BE2C (cell line): Measurements from ENCODE around the gene PASD1.

Experiments
- DNase-seq: peaks from one replicate; pipeline ENCODE4 v3.0.0-alpha.2; 2020
- H3K27me3 ChIP-seq: fragments of 250-450 bp; sonication (Bioruptor Pico); 2 replicates; pipeline ENCODE4 v1.5.1; 2020; ENCODE audit warnings: mild to moderate bottlenecking
- H3K36me3 ChIP-seq: fragments of 250-450 bp; sonication (Bioruptor Pico); 2 replicates; pipeline ENCODE4 v1.5.1; 2020; ENCODE audit warnings: mild to moderate bottlenecking
- H3K4me1 ChIP-seq: fragments of 250-450 bp; sonication (Bioruptor Pico); 2 replicates; pipeline ENCODE4 v1.5.1; 2020
- H3K4me3 ChIP-seq: 2 replicates; pipeline ENCODE4 v1.5.1; 2011; ENCODE audit warnings: low read depth, low read length
- H3K9me3 ChIP-seq: fragments of 250-450 bp; sonication (Bioruptor Pico); 2 replicates; pipeline ENCODE4 v1.5.1; 2020
- CTCF ChIP-seq: IDR thresholded peaks from 2 replicates; pipeline ENCODE4 v1.5.1; 2012; ENCODE audit warnings: mild to moderate bottlenecking, low read depth, low read length

PASD1 gene

DNA sequence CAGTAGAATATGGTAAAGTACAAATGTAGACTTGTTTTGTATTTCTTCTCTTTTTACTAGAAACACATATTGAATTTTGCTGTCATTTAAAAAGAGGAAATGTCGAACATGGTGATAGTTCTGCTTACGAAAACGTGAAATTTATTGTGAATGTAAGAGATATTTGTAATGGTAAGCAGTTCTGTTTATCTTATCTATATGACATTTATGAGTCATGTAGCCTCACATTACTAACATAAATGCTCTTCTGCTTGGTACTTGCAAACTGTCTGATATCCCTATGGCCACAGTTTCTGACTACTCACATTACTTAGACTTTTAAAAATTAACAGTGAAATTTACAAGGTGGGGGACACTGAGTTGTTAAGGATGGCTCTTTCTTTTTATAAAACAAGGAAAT, 57.9 kb downstream of the PASD1 start:
- Histone ChIP-seq H3K27me3 (no peaks in the 10 kb centered on the region), H3K36me3 (no peaks in the 10 kb centered on the region), H3K9me3 (no peaks in the 10 kb centered on the region), H3K4me1 (no peaks in the 10 kb centered on the region), H3K4me3 (no peak overlapping the region)
- no peak for DNase-seq
- no peak for TF ChIP-seq CTCF

DNA sequence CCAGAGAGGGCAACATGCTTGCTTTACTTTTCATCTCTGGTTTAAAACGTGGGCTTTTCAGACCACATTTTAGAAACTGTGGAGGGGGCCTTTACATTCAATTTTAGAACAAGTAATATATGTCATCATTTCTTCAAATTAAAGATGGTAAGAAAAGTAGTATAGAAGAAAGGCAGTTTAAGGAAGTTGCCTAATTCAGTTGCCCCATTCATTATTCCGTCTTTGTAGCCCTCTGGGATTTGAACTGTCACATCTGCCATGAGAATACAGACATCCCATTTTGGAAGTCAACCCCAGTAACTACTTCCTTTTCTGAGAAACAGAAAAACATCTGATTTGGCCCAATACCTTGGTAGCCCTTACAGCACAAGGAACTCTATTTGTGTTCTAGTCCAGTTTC, 61.2 kb downstream of the PASD1 start:
- no peaks in the 10 kb centered on the region for H3K27me3 ChIP-seq
- no peak for TF ChIP-seq CTCF
- H3K4me3 ChIP-seq = no peak overlapping the region
- H3K9me3 ChIP-seq = no peaks in the 10 kb centered on the region
- no peaks in the 10 kb centered on the region for H3K4me1 ChIP-seq
- DNase-seq = no peak
- H3K36me3 ChIP-seq = no peaks in the 10 kb centered on the region

- Histone ChIP-seq H3K36me3 (no peaks in the 10 kb centered on the region), H3K4me1 (no peaks in the 10 kb centered on the region), H3K9me3 (no peaks in the 10 kb centered on the region), H3K27me3 (no peaks in the 10 kb centered on the region), H3K4me3 (no peak overlapping the region)
- no peak for DNase-seq
- no peak for TF ChIP-seq CTCF
These were observed 68.3 kb downstream of the PASD1 start for GRCh38 chrX:151631822-151632221.

- no peak overlapping the region for H3K4me3 ChIP-seq
- DNase-seq = no peak
- H3K9me3 ChIP-seq = no peaks in the 10 kb centered on the region
- TF ChIP-seq CTCF = no peak
- H3K36me3 ChIP-seq = no peaks in the 10 kb centered on the region
- H3K4me1 ChIP-seq = no peaks in the 10 kb centered on the region
- no peaks in the 10 kb centered on the region for H3K27me3 ChIP-seq
These were observed 69.7 kb downstream of the PASD1 start for GRCh38 chrX:151633157-151633556.

DNA sequence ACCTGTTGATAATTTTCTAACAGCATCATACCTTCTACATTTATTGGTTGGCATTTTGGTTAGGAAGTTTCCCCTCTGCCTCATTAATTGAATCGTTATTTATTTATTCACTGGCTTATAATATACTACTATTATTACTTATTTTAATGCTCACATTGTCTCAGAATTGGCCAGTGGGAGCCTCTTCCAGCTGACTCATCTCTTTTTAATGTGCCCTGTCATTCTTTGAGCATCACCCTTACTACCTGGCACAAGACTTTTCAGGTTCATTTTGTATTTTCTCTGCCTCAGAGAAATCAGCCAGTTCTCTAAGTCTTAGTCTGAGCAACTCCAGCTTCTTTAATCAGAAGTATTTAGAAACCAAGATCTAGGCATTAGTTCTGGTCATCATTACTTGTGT, 71.5 kb downstream of the PASD1 start:
- Histone ChIP-seq H3K36me3 (no peaks in the 10 kb centered on the region), H3K4me3 (no peak overlapping the region), H3K4me1 (no peaks in the 10 kb centered on the region), H3K9me3 (no peaks in the 10 kb centered on the region), H3K27me3 (no peaks in the 10 kb centered on the region)
- DNase-seq = no peak
- no peak for TF ChIP-seq CTCF

DNA sequence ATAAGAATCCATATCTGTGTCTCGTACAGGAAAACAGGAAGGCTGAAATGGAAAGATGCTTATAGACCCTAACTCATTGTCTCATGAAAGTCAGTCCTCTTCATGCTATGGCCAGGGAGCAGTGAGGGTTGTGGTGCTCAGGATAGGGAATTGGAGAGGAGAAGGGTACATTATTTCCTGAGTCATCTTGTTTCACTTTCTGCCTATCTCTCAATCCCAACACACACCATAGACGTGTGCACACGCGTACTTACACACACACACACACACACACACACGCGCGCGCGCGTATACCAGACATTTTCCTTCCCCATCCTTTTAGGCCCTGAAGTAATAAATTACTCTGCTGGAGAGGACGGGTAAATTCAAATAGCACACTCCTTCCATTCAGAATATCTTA, 78.1 kb downstream of the PASD1 start:
- no peaks in the 10 kb centered on the region for H3K4me1 ChIP-seq
- H3K27me3 ChIP-seq = no peaks in the 10 kb centered on the region
- no peak overlapping the region for H3K4me3 ChIP-seq
- TF ChIP-seq CTCF = no peak
- H3K9me3 ChIP-seq = no peaks in the 10 kb centered on the region
- DNase-seq = no peak
- no peaks in the 10 kb centered on the region for H3K36me3 ChIP-seq
